Breast epithelium (tissue), 3 donors: ENCODE data around the gene ISG15.

Experiments
- POLR2A ChIP-seq: fragments of 450-650 bp; IDR thresholded peaks from one replicate; pipeline ENCODE4 v1.6.1; 2016; ENCODE audit warnings: antibody characterized with exemption, mild to moderate bottlenecking, moderate library complexity
- TF ChIP-seq, protein P1 (sequence below), 3 donors: fragments of 450-650 bp; IDR thresholded peaks; one replicate each; pipeline ENCODE4 v1.5.1; 2016 to 2017; ENCODE audit warnings: antibody characterized with exemption in 3 of 3, mild to moderate bottlenecking in 3 of 3, moderate library complexity in 3 of 3

DNA sequence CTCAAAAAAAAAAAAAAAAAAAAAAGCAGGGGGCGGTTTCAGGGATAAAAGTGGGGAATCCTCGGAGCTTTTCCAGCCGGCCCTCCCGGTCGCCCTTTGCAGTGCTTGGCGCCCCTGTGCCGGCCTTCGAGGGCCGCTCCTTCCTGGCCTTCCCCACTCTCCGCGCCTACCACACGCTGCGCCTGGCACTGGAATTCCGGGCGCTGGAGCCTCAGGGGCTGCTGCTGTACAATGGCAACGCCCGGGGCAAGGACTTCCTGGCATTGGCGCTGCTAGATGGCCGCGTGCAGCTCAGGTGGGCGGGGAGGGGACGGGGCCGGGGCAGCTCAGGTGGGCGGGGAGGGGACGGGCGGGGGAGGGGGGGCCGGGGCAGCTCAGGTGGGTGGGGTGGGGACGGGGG is 35.5 kb downstream of the ISG15 start:
- TF ChIP-seq, protein P1, sequence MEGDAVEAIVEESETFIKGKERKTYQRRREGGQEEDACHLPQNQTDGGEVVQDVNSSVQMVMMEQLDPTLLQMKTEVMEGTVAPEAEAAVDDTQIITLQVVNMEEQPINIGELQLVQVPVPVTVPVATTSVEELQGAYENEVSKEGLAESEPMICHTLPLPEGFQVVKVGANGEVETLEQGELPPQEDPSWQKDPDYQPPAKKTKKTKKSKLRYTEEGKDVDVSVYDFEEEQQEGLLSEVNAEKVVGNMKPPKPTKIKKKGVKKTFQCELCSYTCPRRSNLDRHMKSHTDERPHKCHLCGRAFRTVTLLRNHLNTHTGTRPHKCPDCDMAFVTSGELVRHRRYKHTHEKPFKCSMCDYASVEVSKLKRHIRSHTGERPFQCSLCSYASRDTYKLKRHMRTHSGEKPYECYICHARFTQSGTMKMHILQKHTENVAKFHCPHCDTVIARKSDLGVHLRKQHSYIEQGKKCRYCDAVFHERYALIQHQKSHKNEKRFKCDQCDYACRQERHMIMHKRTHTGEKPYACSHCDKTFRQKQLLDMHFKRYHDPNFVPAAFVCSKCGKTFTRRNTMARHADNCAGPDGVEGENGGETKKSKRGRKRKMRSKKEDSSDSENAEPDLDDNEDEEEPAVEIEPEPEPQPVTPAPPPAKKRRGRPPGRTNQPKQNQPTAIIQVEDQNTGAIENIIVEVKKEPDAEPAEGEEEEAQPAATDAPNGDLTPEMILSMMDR (IDR thresholded peaks at IDR 0.05) = no peak
- TF ChIP-seq POLR2A = no peak
